PC-3 (cell line): Measurements from ENCODE around the gene LPIN1.

Experiments used
- CTCF ChIP-seq: fragments of 300-600 bp; sonication (generic); conservative IDR thresholded peaks from 2 replicates; pipeline ENCODE4 v1.5.1; 2017; ENCODE audit warnings: antibody characterized with exemption, low read depth, mild to moderate bottlenecking, low read length
- EZH2 ChIP-seq: fragments of 300-600 bp; sonication (generic); IDR thresholded peaks from one replicate; pipeline ENCODE4 v1.6.1; 2017; ENCODE audit warnings: antibody characterized with exemption, mild to moderate bottlenecking, low read length; ENCODE audit not compliant: unreplicated experiment
- EZH2phosphoT487 ChIP-seq: fragments of 300-600 bp; sonication (generic); IDR thresholded peaks from 2 replicates; pipeline ENCODE4 v1.6.1; 2018; ENCODE audit warnings: mild to moderate bottlenecking, antibody characterized with exemption, low read length, borderline replicate concordance

GRCh38 chr2:11720752-11721151 lies 25.7 kb upstream of the LPIN1 start:
- no peak for TF ChIP-seq CTCF
- TF ChIP-seq EZH2, result no peak
- no peak for TF ChIP-seq EZH2phosphoT487
